Measurements from ENCODE around the gene GJC2.

The GJC2 gene

GRCh38 chr1:228117335-228117734 lies 32.4 kb upstream of the GJC2 start:
- no peak for DNase-seq (ENCODE audit: extremely low read depth, low read depth)
- TF ChIP-seq CTCF (IDR thresholded peaks at IDR 0.05; ENCODE audit: low read depth, low read length), result no peak

- TF ChIP-seq CTCF (IDR thresholded peaks at IDR 0.05; ENCODE audit: low read depth, low read length), result no peak
- DNase-seq (ENCODE audit: extremely low read depth, low read depth), result no peak
These were observed 31.7 kb upstream of the GJC2 start for GRCh38 chr1:228118040-228118439.

GRCh38 chr1:228120351-228120750 lies 29.4 kb upstream of the GJC2 start:
- TF ChIP-seq CTCF (IDR thresholded peaks at IDR 0.05; ENCODE audit: low read depth, low read length), result no peak
- DNase-seq (ENCODE audit: extremely low read depth, low read depth), result no peak

GRCh38 chr1:228120857-228121489 lies 28.8 kb upstream of the GJC2 start:
- DNase-seq (ENCODE audit: extremely low read depth, low read depth), result no peak
- no peak for TF ChIP-seq CTCF (IDR thresholded peaks at IDR 0.05; ENCODE audit: low read depth, low read length)

GRCh38 chr1:228122921-228123441 lies 26.7 kb upstream of the GJC2 start:
- DNase-seq (ENCODE audit: extremely low read depth, low read depth), result no peak
- TF ChIP-seq CTCF (IDR thresholded peaks at IDR 0.05; ENCODE audit: low read depth, low read length), result no peak

- DNase-seq (ENCODE audit: extremely low read depth, low read depth), result no peak
- TF ChIP-seq CTCF (IDR thresholded peaks at IDR 0.05; ENCODE audit: low read depth, low read length), result no peak
These were observed 26.2 kb upstream of the GJC2 start for GRCh38 chr1:228123505-228123904.

GRCh38 chr1:228125185-228125584 lies 24.5 kb upstream of the GJC2 start:
- DNase-seq (ENCODE audit: extremely low read depth, low read depth), result no peak
- TF ChIP-seq CTCF (IDR thresholded peaks at IDR 0.05; ENCODE audit: low read depth, low read length), result no peak

All from AG09319 (cell line).